OCI-LY1 (cell line): Measurements from ENCODE around the gene TLE3.

ENCODE experiments used
- H2AFZ ChIP-seq: fragments of 200-600 bp; sonication (generic), shearing (Covaris generic); 2 replicates; pipeline ENCODE4 v1.6.0; 2014; ENCODE audit warnings: antibody characterized with exemption, mild to moderate bottlenecking, low read length
- H3F3A ChIP-seq: fragments of 200-600 bp; sonication (generic), shearing (Covaris generic); 2 replicates; pipeline ENCODE4 v1.6.0; 2014; ENCODE audit warnings: mild to moderate bottlenecking, antibody characterized with exemption, low read length, moderate library complexity; ENCODE audit not compliant: insufficient read depth
- H3K27ac ChIP-seq: fragments of 200-600 bp; sonication (generic); 2 replicates; pipeline ENCODE4 v1.5.1; 2014; ENCODE audit warnings: low read length, mixed run types, mild to moderate bottlenecking, low read depth; ENCODE audit not compliant: poor library complexity, severe bottlenecking
- H3K27me3 ChIP-seq: fragments of 200-600 bp; sonication (generic); 2 replicates; pipeline ENCODE4 v1.6.0; 2014; ENCODE audit warnings: antibody characterized with exemption, mild to moderate bottlenecking, low read length, moderate library complexity; ENCODE audit not compliant: insufficient read depth
- H3K36me3 ChIP-seq: fragments of 200-600 bp; sonication (generic); 2 replicates; pipeline ENCODE4 v1.6.1; 2014; ENCODE audit warnings: mild to moderate bottlenecking, antibody characterized with exemption, low read length, moderate library complexity, mixed read lengths; ENCODE audit not compliant: insufficient read depth
- H3K4me1 ChIP-seq: fragments of 200-600 bp; sonication (generic); 2 replicates; pipeline ENCODE4 v1.5.1; 2014; ENCODE audit warnings: mild to moderate bottlenecking, low read length, moderate library complexity; ENCODE audit not compliant: insufficient read depth, severe bottlenecking
- H3K4me2 ChIP-seq: fragments of 200-600 bp; sonication (generic), shearing (Covaris generic); 2 replicates; pipeline ENCODE4 v1.6.1; 2014; ENCODE audit warnings: low read length
- H3K4me3 ChIP-seq: fragments of 200-600 bp; sonication (generic); 2 replicates; pipeline ENCODE4 v1.5.1; 2014; ENCODE audit warnings: low read length, low read depth, mild to moderate bottlenecking, mixed read lengths; ENCODE audit not compliant: poor library complexity, severe bottlenecking
- H3K79me2 ChIP-seq: fragments of 200-600 bp; shearing (Covaris generic); 2 replicates; pipeline ENCODE4 v1.6.1; 2016; ENCODE audit warnings: mixed run types, low read length, mixed read lengths; ENCODE audit not compliant: insufficient read depth
- H3K9ac ChIP-seq: fragments of 200-600 bp; sonication (generic), shearing (Covaris generic); 2 replicates; pipeline ENCODE4 v1.6.1; 2014; ENCODE audit warnings: mild to moderate bottlenecking, low read length, mixed read lengths
- H3K9me2 ChIP-seq: fragments of 200-600 bp; sonication (generic), shearing (Covaris generic); 2 replicates; pipeline ENCODE4 v1.6.1; 2014; ENCODE audit warnings: low read depth, mild to moderate bottlenecking, low read length, mixed read lengths
- H3K9me3 ChIP-seq: fragments of 200-600 bp; shearing (Covaris generic); 2 replicates; pipeline ENCODE4 v1.6.1; 2014; ENCODE audit warnings: low read length, mixed read lengths
- H4K20me1 ChIP-seq: fragments of 200-600 bp; sonication (generic), shearing (Covaris generic); 2 replicates; pipeline ENCODE4 v1.6.0; 2016; ENCODE audit warnings: mild to moderate bottlenecking, low read length; ENCODE audit not compliant: insufficient read depth
- EZH2 ChIP-seq: fragments of 200-600 bp; sonication (generic), shearing (Covaris generic); IDR thresholded peaks from 2 replicates; pipeline ENCODE4 v1.8.0; 2017; ENCODE audit warnings: borderline replicate concordance, mixed run types, mild to moderate bottlenecking, antibody characterized with exemption, low read length, moderate library complexity, mixed read lengths
- TF ChIP-seq, protein P1 (sequence below): fragments of 200-600 bp; sonication (generic), shearing (Covaris generic); IDR thresholded peaks from 2 replicates; pipeline ENCODE4 v1.5.1; 2017; ENCODE audit warnings: mild to moderate bottlenecking, antibody characterized with exemption, low read length, moderate library complexity, mixed read lengths

Gene TLE3

DNA sequence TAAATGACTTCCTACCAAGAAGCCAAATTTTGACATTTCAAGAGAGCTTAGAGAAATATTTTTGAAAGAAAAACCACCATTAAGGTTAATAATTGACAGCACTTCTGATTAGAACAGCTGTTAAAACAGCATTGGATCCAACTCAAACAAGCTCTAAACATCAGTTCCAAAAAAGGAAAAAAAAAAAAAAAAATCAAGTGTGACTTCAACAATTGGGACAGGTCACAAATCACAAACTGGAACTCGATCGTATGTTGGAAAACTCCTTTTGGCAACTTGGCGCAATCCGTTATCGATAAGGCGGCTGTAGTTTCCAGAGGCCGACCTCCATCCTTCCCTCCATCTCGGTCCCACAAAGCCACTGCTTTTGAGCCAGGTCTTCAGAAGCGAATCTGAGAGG is 17.8 kb downstream of the TLE3 start:
- no peaks in the 10 kb centered on the region for H3K27me3 ChIP-seq
- H3K36me3 ChIP-seq = peaks cover 99% of the 10 kb centered on the region
- H3K9ac ChIP-seq = no peak overlapping the region
- no peak for TF ChIP-seq EZH2
- TF ChIP-seq, protein P1, sequence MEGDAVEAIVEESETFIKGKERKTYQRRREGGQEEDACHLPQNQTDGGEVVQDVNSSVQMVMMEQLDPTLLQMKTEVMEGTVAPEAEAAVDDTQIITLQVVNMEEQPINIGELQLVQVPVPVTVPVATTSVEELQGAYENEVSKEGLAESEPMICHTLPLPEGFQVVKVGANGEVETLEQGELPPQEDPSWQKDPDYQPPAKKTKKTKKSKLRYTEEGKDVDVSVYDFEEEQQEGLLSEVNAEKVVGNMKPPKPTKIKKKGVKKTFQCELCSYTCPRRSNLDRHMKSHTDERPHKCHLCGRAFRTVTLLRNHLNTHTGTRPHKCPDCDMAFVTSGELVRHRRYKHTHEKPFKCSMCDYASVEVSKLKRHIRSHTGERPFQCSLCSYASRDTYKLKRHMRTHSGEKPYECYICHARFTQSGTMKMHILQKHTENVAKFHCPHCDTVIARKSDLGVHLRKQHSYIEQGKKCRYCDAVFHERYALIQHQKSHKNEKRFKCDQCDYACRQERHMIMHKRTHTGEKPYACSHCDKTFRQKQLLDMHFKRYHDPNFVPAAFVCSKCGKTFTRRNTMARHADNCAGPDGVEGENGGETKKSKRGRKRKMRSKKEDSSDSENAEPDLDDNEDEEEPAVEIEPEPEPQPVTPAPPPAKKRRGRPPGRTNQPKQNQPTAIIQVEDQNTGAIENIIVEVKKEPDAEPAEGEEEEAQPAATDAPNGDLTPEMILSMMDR = no peak
- no peaks in the 10 kb centered on the region for H3K9me2 ChIP-seq
- H3K79me2 ChIP-seq = peaks cover 62% of the 10 kb centered on the region
- H4K20me1 ChIP-seq = peaks cover 8% of the 10 kb centered on the region; the same call in 1 of the 2 replicates
- no peak overlapping the region for H3K4me3 ChIP-seq
- no peak overlapping the region for H3K27ac ChIP-seq
- H3F3A ChIP-seq = no peaks in the 10 kb centered on the region
- no peaks in the 10 kb centered on the region for H3K9me3 ChIP-seq
- H3K4me2 ChIP-seq = no peak overlapping the region
- H3K4me1 ChIP-seq = peaks cover 15% of the 10 kb centered on the region
- no peak overlapping the region for H2AFZ ChIP-seq

DNA sequence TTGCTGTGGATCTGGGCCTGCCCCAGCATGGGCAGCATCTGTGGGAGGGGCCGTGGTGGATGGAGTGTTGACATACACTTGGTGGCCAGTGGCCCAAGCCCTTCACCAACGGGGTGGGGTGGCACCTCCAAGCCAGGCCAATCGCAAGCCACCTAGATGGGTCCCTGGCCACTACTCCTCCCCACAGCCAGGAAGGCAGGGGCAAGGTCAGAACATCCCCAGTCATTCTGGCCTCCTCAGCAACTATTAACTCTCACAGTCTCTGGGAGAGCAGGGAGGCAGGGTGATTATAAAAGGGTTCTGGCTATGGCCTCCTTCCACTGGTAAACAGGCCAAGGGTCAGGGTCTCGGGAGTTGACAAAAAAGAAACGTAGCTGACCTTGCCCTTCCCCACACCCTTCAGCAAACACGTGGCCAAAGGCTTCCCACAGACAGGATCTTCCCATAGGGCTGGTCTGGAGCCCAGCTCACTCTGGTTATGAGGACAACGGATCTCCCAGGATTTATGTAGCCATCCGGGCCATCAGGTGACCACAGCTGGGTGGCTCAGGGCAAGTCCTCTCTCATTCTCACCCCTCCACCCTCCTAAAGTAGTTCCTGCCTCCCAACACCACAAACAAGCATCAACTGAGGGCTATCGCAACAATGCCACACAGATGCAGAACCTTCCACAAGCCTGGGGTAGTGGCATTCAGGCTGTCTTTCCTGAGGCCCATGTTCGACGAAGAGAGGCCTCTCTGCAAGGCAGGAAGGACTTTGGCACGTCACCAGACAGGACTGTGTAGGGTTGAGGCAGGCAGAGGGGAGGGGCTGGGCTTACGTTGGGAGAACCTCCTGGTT is 18.9 kb downstream of the TLE3 start:
- Histone ChIP-seq H3K4me2 (no peak overlapping the region), H3K36me3 (peaks cover 99% of the 10 kb centered on the region), H3K4me1 (peaks cover 4% of the 10 kb centered on the region), H3K4me3 (no peak overlapping the region), H3K9me3 (no peaks in the 10 kb centered on the region), H3K27ac (no peak overlapping the region), H3K79me2 (peaks cover 52% of the 10 kb centered on the region), H3K9ac (no peak overlapping the region), H3K27me3 (no peaks in the 10 kb centered on the region), H3F3A (no peaks in the 10 kb centered on the region), H4K20me1 (peaks cover 8% of the 10 kb centered on the region; the same call in 1 of the 2 replicates), H2AFZ (no peak overlapping the region), H3K9me2 (no peaks in the 10 kb centered on the region)
- TF ChIP-seq EZH2 = no peak
- TF ChIP-seq, protein P1 = no peak

DNA sequence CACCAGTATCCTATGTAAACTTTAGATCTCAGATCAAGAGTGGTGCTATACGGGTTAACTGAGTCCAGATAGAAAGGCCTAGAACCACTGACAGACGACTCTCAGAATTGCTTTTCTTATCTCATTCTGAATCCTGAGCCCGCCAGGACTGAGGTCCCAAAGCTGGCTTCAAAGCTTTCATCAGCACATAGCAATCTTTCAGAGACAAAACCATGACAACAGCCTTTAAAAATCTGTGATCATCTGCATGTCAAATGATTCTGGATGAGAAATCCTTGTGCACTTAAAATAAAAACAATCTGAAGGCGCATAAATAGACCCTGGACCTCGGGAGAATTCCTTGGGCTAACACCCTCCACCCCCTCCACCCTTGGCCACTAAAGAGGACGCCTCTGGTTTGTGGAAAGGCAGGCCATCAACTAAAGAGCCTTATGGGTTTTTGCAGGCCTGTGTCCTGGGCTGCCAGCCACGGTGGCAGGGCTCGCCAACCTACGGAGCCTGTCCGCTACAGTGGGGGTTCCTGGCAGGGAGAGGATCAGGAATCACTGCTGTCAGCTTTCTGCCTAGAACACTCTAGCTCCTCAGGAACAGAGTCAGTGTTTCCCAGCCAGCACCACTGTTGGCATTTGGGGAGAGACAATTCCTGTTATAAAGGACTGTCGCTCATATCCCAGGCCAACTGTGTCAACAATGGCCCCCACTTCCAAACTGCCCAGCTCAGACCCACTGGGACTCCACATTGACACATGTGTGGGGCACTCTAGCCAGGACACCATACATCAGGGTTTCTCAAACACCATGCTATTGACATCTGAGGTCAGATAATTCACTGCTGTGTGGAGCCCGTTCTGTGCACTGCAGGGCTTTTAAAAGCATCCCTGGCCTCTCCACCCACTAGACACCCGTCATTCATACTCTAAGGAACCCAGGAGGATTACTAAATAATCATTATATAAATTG is 20.2 kb downstream of the TLE3 start:
- 0 out of 2 replicates have a peak, but pooled peaks cover 4% of the 10 kb centered on the region for H4K20me1 ChIP-seq
- H3K36me3 ChIP-seq = peaks cover 100% of the 10 kb centered on the region
- H2AFZ ChIP-seq = no peak overlapping the region
- no peaks in the 10 kb centered on the region for H3K27me3 ChIP-seq
- H3K79me2 ChIP-seq = peaks cover 48% of the 10 kb centered on the region
- H3K9me3 ChIP-seq = no peaks in the 10 kb centered on the region
- H3K4me3 ChIP-seq = no peak overlapping the region
- TF ChIP-seq, protein P1 = no peak
- no peak for TF ChIP-seq EZH2
- H3K9me2 ChIP-seq = no peaks in the 10 kb centered on the region
- H3K9ac ChIP-seq = no peak overlapping the region
- H3K4me1 ChIP-seq = no peaks in the 10 kb centered on the region
- no peaks in the 10 kb centered on the region for H3F3A ChIP-seq
- no peak overlapping the region for H3K27ac ChIP-seq
- H3K4me2 ChIP-seq = no peak overlapping the region
